ENCODE measurements around the gene PAPOLB.

Gene PAPOLB

DNA sequence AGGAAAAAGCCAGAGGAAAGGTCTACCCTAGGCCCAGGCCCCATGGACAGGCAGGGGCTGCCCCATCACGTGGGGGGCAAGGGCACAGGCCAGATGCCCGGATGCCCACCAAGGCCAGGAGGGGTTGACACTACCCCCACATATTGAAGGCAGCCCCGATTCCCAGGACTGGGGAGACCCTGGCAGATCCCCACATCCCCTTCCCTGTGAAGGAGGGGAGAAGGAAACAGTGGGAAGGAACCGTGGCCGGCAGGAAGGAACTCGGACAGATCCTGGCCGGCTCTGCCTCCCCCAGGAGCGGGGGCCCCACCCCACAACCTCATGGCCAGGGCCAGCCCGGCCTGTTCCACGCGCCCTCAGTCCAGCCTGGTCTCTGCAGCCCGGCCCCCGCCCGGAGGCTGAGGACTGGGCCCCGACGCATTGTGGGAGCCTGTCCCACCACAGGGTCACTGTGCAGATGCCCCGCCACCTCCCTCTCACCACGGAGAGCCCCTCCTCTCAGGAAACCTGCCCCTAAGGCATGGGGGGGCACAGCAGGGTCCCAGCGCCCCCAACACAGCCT lies 41.3 kb downstream of the PAPOLB start:
- DNase-seq = no peak

GRCh38 chr7:4819560-4820404 lies 42.0 kb downstream of the PAPOLB start:
- DNase-seq = no peak

GRCh38 chr7:4818000-4818794 lies 43.6 kb downstream of the PAPOLB start:
- no peak for DNase-seq

DNA sequence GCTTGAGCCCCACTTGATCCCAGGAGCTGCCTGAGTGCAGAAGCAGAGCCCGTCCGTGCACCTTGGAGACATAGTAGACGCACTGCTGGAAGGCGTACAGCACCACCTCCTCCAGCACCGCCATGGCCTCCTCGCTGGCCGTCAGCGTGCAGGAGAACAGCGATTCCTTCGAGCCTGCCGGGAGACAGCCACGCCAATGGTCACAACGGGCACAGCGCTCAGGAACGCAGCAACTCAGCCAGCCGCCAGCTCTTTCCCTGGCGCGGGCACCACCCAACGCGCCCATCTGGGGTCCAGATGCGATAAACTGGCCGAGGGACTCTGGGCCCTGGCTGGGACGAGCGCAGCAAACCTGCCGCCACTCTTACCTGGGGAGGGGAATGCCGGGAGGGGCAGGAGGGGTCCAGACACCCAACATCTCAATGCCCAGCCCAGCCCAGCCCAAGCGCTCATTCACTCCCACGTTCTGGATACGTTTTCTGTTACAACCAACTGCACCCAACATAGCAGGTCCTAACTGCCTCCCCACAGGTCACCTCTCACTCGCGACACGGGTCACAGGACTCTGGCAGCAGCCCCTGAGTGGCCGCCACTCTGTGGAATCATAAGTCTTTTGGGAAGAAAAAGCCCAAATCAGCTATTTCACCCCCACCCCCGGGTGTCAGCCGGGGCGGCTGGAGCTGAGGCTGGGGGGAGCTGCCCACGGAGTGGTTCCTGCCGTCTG lies 44.5 kb downstream of the PAPOLB start:
- DNase-seq = no peak

DNA sequence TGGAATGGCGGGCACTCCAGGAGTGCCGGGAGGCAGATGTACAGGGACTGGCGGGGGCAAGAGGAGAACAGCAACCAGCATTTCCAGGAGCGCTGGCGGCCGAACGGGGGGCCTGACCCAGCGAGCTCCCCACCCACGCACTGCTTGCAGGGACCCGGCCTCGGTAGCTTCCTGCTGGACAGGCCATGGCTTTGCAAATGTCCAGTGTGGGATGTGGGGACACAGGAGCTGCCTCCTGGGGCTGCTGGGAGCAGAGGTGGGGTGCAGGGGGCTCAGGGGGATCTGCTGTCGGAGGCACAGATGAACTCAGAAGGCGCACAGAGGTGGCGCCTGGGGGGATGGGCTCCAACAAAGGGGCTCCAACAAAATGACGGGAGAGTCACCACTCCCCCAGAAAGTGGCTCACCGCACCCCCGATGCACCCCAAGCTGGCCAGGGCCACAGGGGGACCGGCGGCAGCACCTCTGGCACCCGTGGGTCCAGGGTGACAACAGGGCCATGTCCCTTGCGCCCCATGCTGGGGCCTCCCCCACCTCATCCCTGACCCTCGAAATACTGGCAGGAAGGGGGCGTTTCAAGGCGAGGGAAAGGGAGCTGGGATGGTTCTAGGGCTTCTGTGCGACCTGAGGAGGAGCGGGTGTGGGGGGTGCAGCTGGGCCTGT lies 45.3 kb downstream of the PAPOLB start:
- DNase-seq = no peak

GRCh38 chr7:4815609-4816418 lies 46.0 kb downstream of the PAPOLB start:
- no peak for DNase-seq

GRCh38 chr7:4815121-4815520 lies 46.7 kb downstream of the PAPOLB start:
- no peak for DNase-seq

DNA sequence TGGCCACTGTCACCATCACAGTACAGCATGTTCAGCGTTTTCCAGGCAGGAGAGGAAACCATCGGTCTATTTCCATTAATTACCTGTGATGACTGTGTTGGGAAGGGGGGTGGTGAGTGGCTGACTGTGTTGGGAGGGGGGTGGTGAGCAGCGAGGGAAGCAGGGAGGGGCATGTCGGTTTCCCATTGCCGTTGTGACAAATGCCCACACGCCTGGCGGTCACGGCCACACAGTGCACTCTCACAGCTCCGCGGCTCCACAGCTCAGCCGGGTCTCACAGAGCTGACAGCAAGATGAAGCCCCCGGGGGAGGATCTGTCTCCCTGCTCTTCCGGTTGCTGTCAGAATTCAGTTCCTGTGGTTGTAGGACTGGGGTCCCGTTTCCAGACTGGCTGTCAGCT lies 47.4 kb downstream of the PAPOLB start:
- no peak for DNase-seq

DNA sequence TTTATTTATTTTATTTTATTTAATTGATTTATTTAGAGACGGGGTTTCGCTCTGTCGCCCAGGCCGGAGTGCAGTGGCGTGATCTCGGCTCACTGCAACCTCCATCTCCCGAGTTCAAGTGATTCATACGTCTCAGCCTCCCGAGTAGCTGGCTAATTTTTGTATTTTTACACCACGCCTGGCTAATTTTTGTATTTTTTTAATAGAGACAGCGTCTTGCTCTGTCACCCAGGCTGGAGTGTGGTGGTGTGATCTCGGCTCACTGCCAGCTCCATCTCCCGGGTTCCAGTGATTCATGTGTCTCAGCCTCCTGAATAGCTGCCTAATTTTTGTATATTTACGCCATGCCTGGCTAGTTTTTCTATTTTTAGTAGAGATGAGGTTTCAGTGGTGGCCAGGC lies 52.2 kb downstream of the PAPOLB start:
- DNase-seq = no peak

GRCh38 chr7:4809091-4809591 lies 52.7 kb downstream of the PAPOLB start:
- DNase-seq = no peak

DNA sequence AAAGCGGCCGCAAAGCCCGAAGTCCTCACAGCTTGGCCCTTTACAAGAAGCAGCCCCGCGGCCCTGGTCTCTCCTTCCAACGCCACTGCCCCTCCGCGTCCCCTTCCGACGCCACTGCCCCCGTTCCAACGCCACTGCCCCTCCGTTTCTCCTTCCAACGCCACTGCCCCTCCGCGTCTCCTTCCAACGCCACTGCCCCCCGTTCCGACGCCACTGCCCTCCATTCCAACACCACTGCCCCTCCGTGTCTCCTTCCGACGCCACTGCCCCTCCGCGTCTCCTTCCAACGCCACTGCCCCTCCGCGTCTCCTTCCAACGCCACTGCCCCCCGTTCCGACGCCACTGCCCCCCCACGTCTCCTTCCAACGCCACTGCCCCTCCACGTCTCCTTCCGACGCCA lies 53.3 kb downstream of the PAPOLB start:
- DNase-seq = no peak

GRCh38 chr7:4808026-4808425 lies 53.8 kb downstream of the PAPOLB start:
- no peak for DNase-seq
